Mammary epithelial cell (primary cell): Measurements from ENCODE around the gene TSPAN14.

Experiments
- CTCF ChIP-seq, 2 donors: IDR thresholded peaks in 1 of 2; conservative IDR thresholded peaks in 1 of 2; 2 replicates each; pipeline ENCODE4 v1.5.1; 2011 to 2012; ENCODE audit warnings: inconsistent platforms in 2 of 2, low read length in 2 of 2, mild to moderate bottlenecking in 2 of 2, control low read depth in 1 of 2, low read depth in 1 of 2; ENCODE audit not compliant: insufficient read depth in 1 of 2; ENCODE audit errors: extremely low read depth in 1 of 2
- EZH2 ChIP-seq: IDR thresholded peaks from 2 replicates; pipeline ENCODE4 v1.6.1; 2012; ENCODE audit warnings: low read length, inconsistent platforms, borderline replicate concordance

GRCh38 chr10:80515941-80516340 lies 61.8 kb downstream of the TSPAN14 start:
- no peak for TF ChIP-seq CTCF (conservative IDR thresholded peaks at IDR 0.05 in 1 of 2, IDR thresholded peaks at IDR 0.05 in 1 of 2; ENCODE audit: extremely low read depth in 1 of 2, insufficient read depth in 1 of 2, low read depth in 1 of 2, low read length in 2 of 2)
- TF ChIP-seq EZH2: no peak
